Upper lobe of left lung (tissue), 6 donors: ENCODE data around the gene MBD5. TPM values are rescaled to one million over a fixed set of nuclear protein-coding genes. Genes with fewer than 3 reads are reported as not detected.

ENCODE experiments used
- ATAC-seq, 2 donors: fragments of 200-7000 bp; cut with Tn5 transposase; one replicate each; pipeline ENCODE4 v1.9.1; 2022; ENCODE audit warnings: mild to moderate bottlenecking in 2 of 2, moderate library complexity in 2 of 2; ENCODE audit not compliant: low FRiP score in 2 of 2
- DNase-seq, 2 donors: peaks; one replicate each; pipeline ENCODE4 v3.0.0-alpha.2; 2019 to 2020
- H3K27ac ChIP-seq, 4 donors: fragments of 200-600 bp; sonication (generic); one replicate each; pipeline ENCODE4 v1.5.1; 2016 to 2019
- H3K27me3 ChIP-seq, 4 donors: fragments of 200-600 bp; sonication (generic); one replicate each; pipeline ENCODE4 v1.5.1; 2017 to 2019
- H3K36me3 ChIP-seq, 4 donors: fragments of 200-600 bp; sonication (generic); one replicate each; pipeline ENCODE4 v1.5.1; 2016 to 2019
- H3K4me1 ChIP-seq, 4 donors: fragments of 200-600 bp; sonication (generic); one replicate each; pipeline ENCODE4 v1.5.1; 2018 to 2019
- H3K4me3 ChIP-seq, 4 donors: fragments of 200-600 bp; sonication (generic); one replicate each; pipeline ENCODE4 v1.5.1; 2017 to 2019; ENCODE audit warnings: mild to moderate bottlenecking in 2 of 4, moderate library complexity in 1 of 4
- H3K9me3 ChIP-seq, 4 donors: fragments of 200-600 bp; sonication (generic); one replicate each; pipeline ENCODE4 v1.5.1; 2018 to 2019
- EP300 ChIP-seq, 4 donors: sonication (generic); formaldehyde crosslinking; IDR thresholded peaks; one replicate each; pipeline ENCODE4 v1.5.1; 2017; ENCODE audit warnings: antibody characterized with exemption in 4 of 4, control low read depth in 2 of 4
- POLR2A ChIP-seq, 4 donors: fragments of 450-650 bp; IDR thresholded peaks; one replicate each; pipeline ENCODE4 v1.5.1; 2016 to 2017; ENCODE audit warnings: antibody characterized with exemption in 4 of 4, mild to moderate bottlenecking in 2 of 4
- POLR2AphosphoS5 ChIP-seq, 2 donors: sonication (generic); formaldehyde crosslinking; IDR thresholded peaks; one replicate each; pipeline ENCODE4 v1.5.1; 2017; ENCODE audit warnings: antibody characterized with exemption in 2 of 2
- WGBS, 2 donors: methylation state at CpG; one replicate each; pipeline ENCODE4 v1.1.5; 2017 to 2018; 5-methylcytosine and 5-hydroxymethylcytosine counted together
- total RNA-seq, 6 donors: library from RNA; depleted of rRNA in 4 of 6; stranded (reverse); fragments of >200 nt in 4 of 6; gene quantifications; one replicate each; pipeline versions ENCODE4 v1.1.0 to v1.2.1, GENCODE V29; 2016 to 2021
- TF ChIP-seq, protein P1 (sequence below), 6 experiments: fragments of 450-650 bp in 4 of 6; fragments of 200-600 bp in 2 of 6; sonication (generic) in 2 of 6; IDR thresholded peaks; one replicate each; pipeline ENCODE4 v1.5.1; 2016 to 2019; ENCODE audit warnings: antibody characterized with exemption in 6 of 6
- donor health status: DM: no; HTN: no; CAD: no; lungs with moderate emphysema.
- donor health status: DM: no; HTN: yes; CAD: no; lungs with severe emphysema.

MBD5 gene
- total RNA-seq, 6 donors from 2014 or later: 22.6 to 99.5 (median 27.5) TPM

GRCh38 chr2:148362144-148362796, 341.4 kb downstream of the MBD5 start:
- WGBS, 2 donors: 79 to 92% methylated on average over 8 to 10 of the region's 10 CpGs
- H3K36me3 ChIP-seq: no peaks in the 10 kb centered on the region
- ATAC-seq: no peak
- no peak for DNase-seq
- H3K27me3 ChIP-seq: no peaks in the 10 kb centered on the region
- no peak overlapping the region for H3K27ac ChIP-seq
- TF ChIP-seq POLR2A (IDR thresholded peaks at IDR 0.05) (no peak), POLR2AphosphoS5 (IDR thresholded peaks at IDR 0.05) (no peak), EP300 (IDR thresholded peaks at IDR 0.05) (no peak)
- TF ChIP-seq, protein P1, sequence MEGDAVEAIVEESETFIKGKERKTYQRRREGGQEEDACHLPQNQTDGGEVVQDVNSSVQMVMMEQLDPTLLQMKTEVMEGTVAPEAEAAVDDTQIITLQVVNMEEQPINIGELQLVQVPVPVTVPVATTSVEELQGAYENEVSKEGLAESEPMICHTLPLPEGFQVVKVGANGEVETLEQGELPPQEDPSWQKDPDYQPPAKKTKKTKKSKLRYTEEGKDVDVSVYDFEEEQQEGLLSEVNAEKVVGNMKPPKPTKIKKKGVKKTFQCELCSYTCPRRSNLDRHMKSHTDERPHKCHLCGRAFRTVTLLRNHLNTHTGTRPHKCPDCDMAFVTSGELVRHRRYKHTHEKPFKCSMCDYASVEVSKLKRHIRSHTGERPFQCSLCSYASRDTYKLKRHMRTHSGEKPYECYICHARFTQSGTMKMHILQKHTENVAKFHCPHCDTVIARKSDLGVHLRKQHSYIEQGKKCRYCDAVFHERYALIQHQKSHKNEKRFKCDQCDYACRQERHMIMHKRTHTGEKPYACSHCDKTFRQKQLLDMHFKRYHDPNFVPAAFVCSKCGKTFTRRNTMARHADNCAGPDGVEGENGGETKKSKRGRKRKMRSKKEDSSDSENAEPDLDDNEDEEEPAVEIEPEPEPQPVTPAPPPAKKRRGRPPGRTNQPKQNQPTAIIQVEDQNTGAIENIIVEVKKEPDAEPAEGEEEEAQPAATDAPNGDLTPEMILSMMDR (IDR thresholded peaks at IDR 0.05): no peak
- no peaks in the 10 kb centered on the region for H3K4me1 ChIP-seq
- H3K4me3 ChIP-seq: no peak overlapping the region
- no peaks in the 10 kb centered on the region for H3K9me3 ChIP-seq

GRCh38 chr2:148375214-148375613, 354.3 kb downstream of the MBD5 start:
- Histone ChIP-seq H3K4me3 (no peak overlapping the region), H3K9me3 (no peaks in the 10 kb centered on the region), H3K27ac (no peak overlapping the region), H3K36me3 (no peaks in the 10 kb centered on the region), H3K27me3 (no peaks in the 10 kb centered on the region), H3K4me1 (no peaks in the 10 kb centered on the region)
- ATAC-seq (no peak), DNase-seq (no peak)
- no peak for TF ChIP-seq EP300 (IDR thresholded peaks at IDR 0.05)
- no peak for TF ChIP-seq POLR2A (IDR thresholded peaks at IDR 0.05)
- TF ChIP-seq, protein P1 (IDR thresholded peaks at IDR 0.05): no peak
- TF ChIP-seq POLR2AphosphoS5 (IDR thresholded peaks at IDR 0.05): no peak
- WGBS, 2 donors: 74 to 82% methylated on average over 3 of the region's 3 CpGs

DNA sequence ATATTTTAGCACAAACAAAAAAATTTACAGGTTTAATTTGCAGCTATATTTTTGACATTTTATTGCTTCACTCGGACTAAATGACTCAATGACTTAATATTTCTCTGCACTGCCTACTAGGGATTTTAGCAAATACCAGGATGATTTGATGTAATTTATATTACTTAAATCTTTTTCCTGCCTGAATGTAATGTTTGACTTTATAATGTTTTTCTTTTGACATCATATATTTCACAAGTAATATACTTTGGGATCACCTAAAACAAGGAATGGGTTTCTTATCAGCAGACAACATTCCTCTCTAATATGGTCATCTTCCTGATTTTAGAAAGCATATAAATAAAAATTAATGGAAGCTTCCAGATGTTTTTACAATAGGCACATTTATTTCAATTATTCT, 370.4 kb downstream of the MBD5 start:
- H3K27me3 ChIP-seq: no peaks in the 10 kb centered on the region
- ATAC-seq (no peak), DNase-seq (no peak)
- no peaks in the 10 kb centered on the region for H3K36me3 ChIP-seq
- peaks cover 0 to 4% (median 0%) of the 10 kb centered on the region in 4 donors for H3K4me1 ChIP-seq
- H3K9me3 ChIP-seq: no peaks in the 10 kb centered on the region
- TF ChIP-seq, protein P1 (IDR thresholded peaks at IDR 0.05): no peak
- TF ChIP-seq POLR2A (IDR thresholded peaks at IDR 0.05): no peak
- TF ChIP-seq POLR2AphosphoS5 (IDR thresholded peaks at IDR 0.05): no peak
- no peak for TF ChIP-seq EP300 (IDR thresholded peaks at IDR 0.05)
- WGBS, 2 donors: 80% methylated on average over 1 of the region's 1 CpG
- no peak overlapping the region for H3K4me3 ChIP-seq
- H3K27ac ChIP-seq: no peak overlapping the region

DNA sequence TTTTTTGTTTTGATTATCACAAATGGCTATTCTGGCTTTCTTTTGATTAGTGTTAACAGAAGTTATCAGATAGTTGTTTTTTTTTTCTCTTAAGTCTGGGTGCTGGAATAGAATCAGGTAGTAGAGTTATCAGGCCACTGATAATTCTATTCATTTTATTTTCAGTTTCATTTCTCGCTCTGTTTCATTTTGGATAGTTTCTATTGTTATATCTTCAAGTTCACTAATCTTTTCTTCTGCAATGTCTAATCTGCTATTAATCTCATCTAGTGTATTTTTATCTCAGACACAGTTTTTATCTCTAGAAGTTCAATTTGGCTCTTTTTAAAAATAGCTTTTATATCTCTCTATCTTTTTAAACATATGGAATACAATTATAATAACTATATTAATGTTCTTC, 381.9 kb downstream of the MBD5 start:
- Histone ChIP-seq H3K27me3 (no peaks in the 10 kb centered on the region), H3K36me3 (no peaks in the 10 kb centered on the region), H3K4me1 (no peaks in the 10 kb centered on the region), H3K4me3 (no peak overlapping the region), H3K9me3 (no peaks in the 10 kb centered on the region), H3K27ac (no peak overlapping the region)
- ATAC-seq (no peak), DNase-seq (no peak)
- WGBS, 2 donors: 81 to 92% methylated on average over 1 of the region's 1 CpG
- TF ChIP-seq POLR2AphosphoS5 (IDR thresholded peaks at IDR 0.05): no peak
- TF ChIP-seq, protein P1 (IDR thresholded peaks at IDR 0.05): no peak
- no peak for TF ChIP-seq EP300 (IDR thresholded peaks at IDR 0.05)
- TF ChIP-seq POLR2A (IDR thresholded peaks at IDR 0.05): no peak

DNA sequence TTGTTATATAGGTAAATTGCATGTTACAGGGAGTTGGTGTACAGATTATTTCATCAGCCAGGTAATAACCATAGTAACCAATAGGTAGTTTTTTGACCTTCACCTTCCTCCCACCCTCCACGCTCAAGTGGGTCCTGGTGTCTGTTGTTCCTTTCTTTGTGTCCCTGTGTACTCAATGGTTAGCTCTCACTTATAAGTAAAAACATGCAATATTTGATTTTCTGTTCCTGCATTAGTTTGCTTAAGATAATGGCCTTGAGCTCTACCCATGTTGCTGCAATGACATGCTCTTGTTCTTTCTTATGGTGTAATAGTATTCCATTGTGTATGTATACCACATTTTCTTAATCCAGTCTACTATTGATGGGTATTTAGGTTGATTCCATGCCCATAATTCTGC, 390.0 kb downstream of the MBD5 start:
- Histone ChIP-seq H3K4me3 (no peak overlapping the region), H3K36me3 (no peaks in the 10 kb centered on the region), H3K27me3 (no peaks in the 10 kb centered on the region), H3K4me1 (no peaks in the 10 kb centered on the region), H3K27ac (no peak overlapping the region), H3K9me3 (peaks cover 6 to 19% (median 11%) of the 10 kb centered on the region in 4 donors)
- ATAC-seq (no peak), DNase-seq (no peak)
- 89 to 100% methylated on average over 1 of the region's 1 CpG for WGBS, 2 donors
- TF ChIP-seq EP300 (IDR thresholded peaks at IDR 0.05) (no peak), POLR2A (IDR thresholded peaks at IDR 0.05) (no peak)
- TF ChIP-seq, protein P1 (IDR thresholded peaks at IDR 0.05): no peak
